Epithelial cell of esophagus (primary cell): ENCODE measurements around the gene NAPA.

Experiments used
- DNase-seq: peaks from one replicate; pipeline ENCODE4 v3.0.0; 2010; ENCODE audit warnings: low read depth
- H3K4me3 ChIP-seq: 2 replicates; pipeline ENCODE4 v1.5.1; 2011; ENCODE audit warnings: mild to moderate bottlenecking, low read length, control low read depth
- TF ChIP-seq, protein P1 (sequence below): IDR thresholded peaks from 2 replicates; pipeline ENCODE4 v1.5.1; 2011; ENCODE audit warnings: low read depth, mild to moderate bottlenecking, low read length, control low read depth, inconsistent platforms; ENCODE audit not compliant: insufficient read depth; ENCODE audit errors: missing control alignments

NAPA gene

DNA sequence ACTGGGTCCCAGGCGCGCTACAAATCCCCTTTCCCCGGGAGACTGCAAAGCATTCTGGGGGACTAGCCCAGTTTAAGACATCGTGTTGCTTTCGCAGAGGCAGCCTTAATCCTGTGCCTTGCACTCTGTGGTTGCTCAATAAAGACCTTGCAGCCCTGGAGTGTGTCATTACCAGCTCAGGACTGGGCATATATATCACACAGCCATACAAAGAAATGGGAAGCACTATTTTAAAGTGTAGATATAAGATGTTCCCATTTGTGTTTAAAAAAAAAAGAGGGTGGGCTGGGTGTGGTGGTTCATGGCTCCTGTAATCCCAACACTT lies 11.1 kb downstream of the NAPA start:
- no peak for DNase-seq
- TF ChIP-seq, protein P1, sequence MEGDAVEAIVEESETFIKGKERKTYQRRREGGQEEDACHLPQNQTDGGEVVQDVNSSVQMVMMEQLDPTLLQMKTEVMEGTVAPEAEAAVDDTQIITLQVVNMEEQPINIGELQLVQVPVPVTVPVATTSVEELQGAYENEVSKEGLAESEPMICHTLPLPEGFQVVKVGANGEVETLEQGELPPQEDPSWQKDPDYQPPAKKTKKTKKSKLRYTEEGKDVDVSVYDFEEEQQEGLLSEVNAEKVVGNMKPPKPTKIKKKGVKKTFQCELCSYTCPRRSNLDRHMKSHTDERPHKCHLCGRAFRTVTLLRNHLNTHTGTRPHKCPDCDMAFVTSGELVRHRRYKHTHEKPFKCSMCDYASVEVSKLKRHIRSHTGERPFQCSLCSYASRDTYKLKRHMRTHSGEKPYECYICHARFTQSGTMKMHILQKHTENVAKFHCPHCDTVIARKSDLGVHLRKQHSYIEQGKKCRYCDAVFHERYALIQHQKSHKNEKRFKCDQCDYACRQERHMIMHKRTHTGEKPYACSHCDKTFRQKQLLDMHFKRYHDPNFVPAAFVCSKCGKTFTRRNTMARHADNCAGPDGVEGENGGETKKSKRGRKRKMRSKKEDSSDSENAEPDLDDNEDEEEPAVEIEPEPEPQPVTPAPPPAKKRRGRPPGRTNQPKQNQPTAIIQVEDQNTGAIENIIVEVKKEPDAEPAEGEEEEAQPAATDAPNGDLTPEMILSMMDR = no peak
- H3K4me3 ChIP-seq = no peak overlapping the region

DNA sequence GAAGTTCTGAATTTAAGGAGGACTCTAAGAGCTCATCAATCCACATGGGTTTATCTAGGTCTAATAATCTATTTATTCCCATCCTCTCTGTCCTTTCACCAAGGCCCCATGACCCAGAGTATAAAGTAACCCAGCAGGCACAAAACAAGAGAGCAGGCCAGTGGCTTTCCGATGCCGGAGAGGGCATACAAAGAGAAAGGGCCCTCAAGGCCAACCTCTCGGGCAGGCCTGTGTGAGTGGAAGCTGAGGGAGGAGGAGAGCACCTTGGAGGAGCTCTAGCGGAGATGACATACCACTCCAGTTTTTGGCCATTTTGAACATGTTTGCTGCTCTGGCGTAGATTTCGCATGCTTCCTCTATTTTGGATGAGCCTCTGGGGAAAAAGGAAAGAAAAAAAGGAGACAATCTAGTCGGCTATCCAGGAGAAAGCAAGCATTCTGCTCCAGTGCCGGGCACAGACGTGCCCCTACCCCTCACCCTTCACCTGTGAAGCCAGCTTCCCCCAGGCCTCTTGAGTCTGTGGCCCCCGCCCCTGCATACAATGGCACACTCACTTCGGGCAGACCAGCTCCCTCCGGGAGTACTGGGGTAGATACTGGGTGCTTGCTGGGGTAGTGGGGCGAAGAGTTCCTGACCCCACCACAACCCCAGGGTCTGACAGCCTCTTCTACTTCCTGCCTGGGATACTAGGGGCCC lies 11.6 kb downstream of the NAPA start:
- DNase-seq = no peak
- TF ChIP-seq, protein P1 = no peak

DNA sequence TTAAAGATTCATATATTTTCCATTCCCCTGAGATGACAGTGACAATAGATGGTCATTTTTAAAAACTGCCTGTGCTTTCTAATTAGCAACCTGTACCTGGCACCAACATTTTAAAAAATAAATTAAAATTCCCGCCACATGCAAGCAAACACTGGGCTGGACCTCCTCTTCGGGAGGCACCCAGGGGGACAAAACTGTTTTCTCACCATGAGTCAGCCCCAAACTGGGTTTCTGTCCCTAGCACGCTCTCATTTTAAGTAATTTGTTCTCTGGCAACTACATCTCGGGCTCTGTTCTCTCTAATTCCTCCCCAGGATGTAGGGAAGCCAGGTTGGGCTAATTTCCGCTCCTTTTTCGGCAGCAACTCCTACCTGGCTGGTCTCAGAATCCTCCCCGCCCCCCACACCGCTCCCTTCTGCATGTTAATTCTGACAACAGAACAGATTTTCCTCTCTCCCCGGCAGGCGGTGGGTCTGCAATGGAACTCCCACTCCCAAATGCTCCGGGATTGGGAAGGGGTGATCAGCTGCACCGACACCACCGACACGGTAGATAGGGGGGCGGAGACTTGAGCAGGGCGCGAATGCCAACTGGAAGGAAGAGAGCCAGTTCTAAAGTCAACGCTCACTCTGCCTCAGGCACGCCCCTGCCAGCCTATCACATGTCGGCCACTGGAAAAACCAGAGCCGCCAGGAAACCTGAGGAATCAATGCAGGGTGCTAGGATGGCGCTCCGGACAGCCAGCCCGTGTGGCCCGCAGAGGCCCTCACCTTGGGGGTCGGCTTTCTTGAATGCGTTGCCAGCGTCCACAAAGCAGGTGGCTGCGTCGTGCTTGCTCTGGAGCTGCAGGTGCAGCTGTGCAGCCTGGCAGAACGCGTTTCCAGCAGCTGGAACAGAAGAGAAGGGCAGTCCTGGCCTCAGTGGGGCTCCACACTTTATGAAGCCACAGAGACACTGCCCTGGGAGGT lies 14.7 kb downstream of the NAPA start:
- DNase-seq = peak; percentile 19
- no peak overlapping the region for H3K4me3 ChIP-seq
- TF ChIP-seq, protein P1 = no peak

More for the DNA sequence above, 11.6 kb downstream of the NAPA start:
- H3K4me3 ChIP-seq = no peak overlapping the region

DNA sequence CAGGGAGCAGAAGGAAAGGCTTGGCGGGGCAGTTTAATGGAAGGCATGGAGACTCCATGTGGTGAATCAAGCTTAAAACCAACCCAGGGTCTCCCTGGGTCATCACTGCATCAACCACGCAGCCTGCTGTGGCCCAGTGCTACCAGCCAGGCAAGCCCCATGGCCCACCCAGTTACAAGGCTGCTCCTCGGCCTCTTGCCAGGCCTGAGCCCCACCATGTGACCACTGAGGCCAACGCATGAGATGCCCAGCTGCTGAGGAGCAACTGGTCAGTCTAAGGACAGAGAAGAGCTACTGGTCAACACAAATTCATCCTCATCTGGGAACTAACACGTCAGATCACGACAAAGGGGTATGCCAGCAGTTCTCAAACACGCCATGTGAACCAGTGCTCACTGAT lies 15.5 kb downstream of the NAPA start:
- DNase-seq = no peak
- H3K4me3 ChIP-seq = no peak overlapping the region
- TF ChIP-seq, protein P1 = no peak

DNA sequence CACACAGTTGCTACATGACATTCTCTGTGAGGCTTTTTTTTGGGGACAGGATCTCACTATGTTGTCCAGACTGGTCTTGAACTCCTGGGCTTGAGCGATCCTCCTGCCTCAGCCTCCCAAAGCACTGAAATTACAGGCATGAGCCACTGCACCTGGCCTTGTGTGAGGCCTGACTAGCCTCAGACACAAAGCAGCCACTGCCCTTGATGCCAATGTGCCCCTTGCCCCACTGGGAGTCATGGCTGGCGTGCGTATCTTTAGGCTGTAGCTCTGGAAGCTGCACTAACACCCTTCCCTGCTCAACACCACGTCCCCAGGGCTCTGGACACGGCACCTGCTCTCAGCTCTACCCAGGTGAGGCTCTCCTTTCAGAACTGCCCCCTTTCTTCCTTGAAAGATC lies 16.3 kb downstream of the NAPA start:
- TF ChIP-seq, protein P1 = no peak
- H3K4me3 ChIP-seq = no peak overlapping the region
- no peak for DNase-seq

DNA sequence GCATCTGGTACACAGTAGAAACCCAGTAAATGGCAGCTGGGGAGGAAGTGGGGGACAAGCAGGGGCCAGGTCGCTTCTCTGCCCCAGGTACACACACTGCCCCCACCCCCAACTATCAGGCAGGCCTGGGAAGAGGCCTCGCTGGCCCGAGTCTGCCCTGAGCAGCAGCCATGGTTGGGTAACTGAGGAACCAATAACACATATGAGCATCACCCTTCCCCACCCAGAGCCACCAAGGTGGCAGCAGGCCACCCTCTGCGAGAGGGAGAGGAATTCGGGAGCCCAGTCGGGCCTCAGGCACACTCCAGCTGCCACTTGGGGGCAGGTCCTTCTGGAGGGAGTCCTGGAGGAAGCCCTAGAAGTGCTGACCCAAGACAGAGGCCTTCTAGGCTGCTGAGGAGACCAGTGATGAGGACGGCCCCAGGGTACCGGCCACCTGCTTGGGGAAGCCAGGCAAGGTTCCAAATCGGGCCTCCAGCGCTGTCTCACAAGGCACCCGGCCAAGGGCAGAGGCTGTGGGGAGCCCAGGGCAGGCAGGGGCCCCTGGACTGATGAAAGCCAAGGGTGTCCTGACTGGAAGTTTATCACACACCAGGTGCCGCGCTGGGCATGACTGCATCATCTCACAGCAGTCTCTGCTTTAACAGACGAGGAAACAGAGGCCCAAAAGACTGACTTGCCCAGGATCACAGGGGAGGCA lies 16.9 kb downstream of the NAPA start:
- DNase-seq = no peak
- H3K4me3 ChIP-seq = no peak overlapping the region

More for the DNA sequence above, 16.9 kb downstream of the NAPA start:
- TF ChIP-seq, protein P1 = no peak
